Measurements from ENCODE around the gene JMJD6.

DNA sequence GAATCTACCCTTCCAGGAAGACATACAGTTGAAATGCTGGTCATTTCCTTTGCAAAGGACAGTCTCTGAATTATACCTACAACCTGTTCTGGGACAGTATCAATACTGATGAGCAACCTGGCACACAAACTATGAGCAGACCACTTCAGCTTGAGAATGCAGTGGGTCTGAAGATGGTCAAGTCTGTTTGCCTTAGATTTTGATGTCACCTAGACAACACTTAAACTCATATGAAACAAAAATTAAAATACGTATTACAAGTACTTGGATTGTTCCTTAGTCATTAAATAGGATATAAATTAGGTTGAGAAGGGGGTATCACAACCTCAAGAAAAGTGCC, 7.2 kb upstream of the JMJD6 start:
- TF ChIP-seq, protein P1, sequence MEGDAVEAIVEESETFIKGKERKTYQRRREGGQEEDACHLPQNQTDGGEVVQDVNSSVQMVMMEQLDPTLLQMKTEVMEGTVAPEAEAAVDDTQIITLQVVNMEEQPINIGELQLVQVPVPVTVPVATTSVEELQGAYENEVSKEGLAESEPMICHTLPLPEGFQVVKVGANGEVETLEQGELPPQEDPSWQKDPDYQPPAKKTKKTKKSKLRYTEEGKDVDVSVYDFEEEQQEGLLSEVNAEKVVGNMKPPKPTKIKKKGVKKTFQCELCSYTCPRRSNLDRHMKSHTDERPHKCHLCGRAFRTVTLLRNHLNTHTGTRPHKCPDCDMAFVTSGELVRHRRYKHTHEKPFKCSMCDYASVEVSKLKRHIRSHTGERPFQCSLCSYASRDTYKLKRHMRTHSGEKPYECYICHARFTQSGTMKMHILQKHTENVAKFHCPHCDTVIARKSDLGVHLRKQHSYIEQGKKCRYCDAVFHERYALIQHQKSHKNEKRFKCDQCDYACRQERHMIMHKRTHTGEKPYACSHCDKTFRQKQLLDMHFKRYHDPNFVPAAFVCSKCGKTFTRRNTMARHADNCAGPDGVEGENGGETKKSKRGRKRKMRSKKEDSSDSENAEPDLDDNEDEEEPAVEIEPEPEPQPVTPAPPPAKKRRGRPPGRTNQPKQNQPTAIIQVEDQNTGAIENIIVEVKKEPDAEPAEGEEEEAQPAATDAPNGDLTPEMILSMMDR (IDR thresholded peaks at IDR 0.05): no peak
- TF ChIP-seq POLR2A (IDR thresholded peaks at IDR 0.05) (no peak), POLR2AphosphoS5 (IDR thresholded peaks at IDR 0.05) (no peak)

All from breast epithelium (tissue), 3 donors.